OCI-LY1 (cell line): ENCODE results near the gene CAMKK1.
A peak's percentile ranks its signal among the peaks of the same experiment; 100 is the strongest.

Experiments
- H2AFZ ChIP-seq: fragments of 200-600 bp; sonication (generic), shearing (Covaris generic); 2 replicates; pipeline ENCODE4 v1.6.0; 2014; ENCODE audit warnings: antibody characterized with exemption, mild to moderate bottlenecking, low read length
- H3F3A ChIP-seq: fragments of 200-600 bp; sonication (generic), shearing (Covaris generic); 2 replicates; pipeline ENCODE4 v1.6.0; 2014; ENCODE audit warnings: mild to moderate bottlenecking, antibody characterized with exemption, low read length, moderate library complexity; ENCODE audit not compliant: insufficient read depth
- H3K27ac ChIP-seq: fragments of 200-600 bp; sonication (generic); 2 replicates; pipeline ENCODE4 v1.5.1; 2014; ENCODE audit warnings: low read length, mixed run types, mild to moderate bottlenecking, low read depth; ENCODE audit not compliant: poor library complexity, severe bottlenecking
- H3K27me3 ChIP-seq: fragments of 200-600 bp; sonication (generic); 2 replicates; pipeline ENCODE4 v1.6.0; 2014; ENCODE audit warnings: antibody characterized with exemption, mild to moderate bottlenecking, low read length, moderate library complexity; ENCODE audit not compliant: insufficient read depth
- H3K36me3 ChIP-seq: fragments of 200-600 bp; sonication (generic); 2 replicates; pipeline ENCODE4 v1.6.1; 2014; ENCODE audit warnings: mild to moderate bottlenecking, antibody characterized with exemption, low read length, moderate library complexity, mixed read lengths; ENCODE audit not compliant: insufficient read depth
- H3K4me1 ChIP-seq: fragments of 200-600 bp; sonication (generic); 2 replicates; pipeline ENCODE4 v1.5.1; 2014; ENCODE audit warnings: mild to moderate bottlenecking, low read length, moderate library complexity; ENCODE audit not compliant: insufficient read depth, severe bottlenecking
- H3K4me2 ChIP-seq: fragments of 200-600 bp; sonication (generic), shearing (Covaris generic); 2 replicates; pipeline ENCODE4 v1.6.1; 2014; ENCODE audit warnings: low read length
- H3K4me3 ChIP-seq: fragments of 200-600 bp; sonication (generic); 2 replicates; pipeline ENCODE4 v1.5.1; 2014; ENCODE audit warnings: low read length, low read depth, mild to moderate bottlenecking, mixed read lengths; ENCODE audit not compliant: poor library complexity, severe bottlenecking
- H3K79me2 ChIP-seq: fragments of 200-600 bp; shearing (Covaris generic); 2 replicates; pipeline ENCODE4 v1.6.1; 2016; ENCODE audit warnings: mixed run types, low read length, mixed read lengths; ENCODE audit not compliant: insufficient read depth
- H3K9ac ChIP-seq: fragments of 200-600 bp; sonication (generic), shearing (Covaris generic); 2 replicates; pipeline ENCODE4 v1.6.1; 2014; ENCODE audit warnings: mild to moderate bottlenecking, low read length, mixed read lengths
- H3K9me2 ChIP-seq: fragments of 200-600 bp; sonication (generic), shearing (Covaris generic); 2 replicates; pipeline ENCODE4 v1.6.1; 2014; ENCODE audit warnings: low read depth, mild to moderate bottlenecking, low read length, mixed read lengths
- H3K9me3 ChIP-seq: fragments of 200-600 bp; shearing (Covaris generic); 2 replicates; pipeline ENCODE4 v1.6.1; 2014; ENCODE audit warnings: low read length, mixed read lengths
- H4K20me1 ChIP-seq: fragments of 200-600 bp; sonication (generic), shearing (Covaris generic); 2 replicates; pipeline ENCODE4 v1.6.0; 2016; ENCODE audit warnings: mild to moderate bottlenecking, low read length; ENCODE audit not compliant: insufficient read depth
- EZH2 ChIP-seq: fragments of 200-600 bp; sonication (generic), shearing (Covaris generic); IDR thresholded peaks from 2 replicates; pipeline ENCODE4 v1.8.0; 2017; ENCODE audit warnings: borderline replicate concordance, mixed run types, mild to moderate bottlenecking, antibody characterized with exemption, low read length, moderate library complexity, mixed read lengths
- TF ChIP-seq, protein P1 (sequence below): fragments of 200-600 bp; sonication (generic), shearing (Covaris generic); IDR thresholded peaks from 2 replicates; pipeline ENCODE4 v1.5.1; 2017; ENCODE audit warnings: mild to moderate bottlenecking, antibody characterized with exemption, low read length, moderate library complexity, mixed read lengths

CAMKK1 gene

GRCh38 chr17:3843935-3844516 is 48.8 kb downstream of the CAMKK1 start:
- Histone ChIP-seq H3K36me3 (peaks cover 47% of the 10 kb centered on the region), H3K4me2 (no peak overlapping the region), H3K79me2 (no peaks in the 10 kb centered on the region; the same call in 1 of the 2 replicates), H4K20me1 (no peaks in the 10 kb centered on the region), H3K27me3 (no peaks in the 10 kb centered on the region; the same call in 1 of the 2 replicates), H3K27ac (no peak overlapping the region), H3K4me1 (peaks cover 20% of the 10 kb centered on the region), H3K9ac (no peak overlapping the region), H3F3A (no peaks in the 10 kb centered on the region), H3K4me3 (no peak overlapping the region), H2AFZ (no peak overlapping the region), H3K9me3 (no peaks in the 10 kb centered on the region), H3K9me2 (no peaks in the 10 kb centered on the region)
- TF ChIP-seq, protein P1, sequence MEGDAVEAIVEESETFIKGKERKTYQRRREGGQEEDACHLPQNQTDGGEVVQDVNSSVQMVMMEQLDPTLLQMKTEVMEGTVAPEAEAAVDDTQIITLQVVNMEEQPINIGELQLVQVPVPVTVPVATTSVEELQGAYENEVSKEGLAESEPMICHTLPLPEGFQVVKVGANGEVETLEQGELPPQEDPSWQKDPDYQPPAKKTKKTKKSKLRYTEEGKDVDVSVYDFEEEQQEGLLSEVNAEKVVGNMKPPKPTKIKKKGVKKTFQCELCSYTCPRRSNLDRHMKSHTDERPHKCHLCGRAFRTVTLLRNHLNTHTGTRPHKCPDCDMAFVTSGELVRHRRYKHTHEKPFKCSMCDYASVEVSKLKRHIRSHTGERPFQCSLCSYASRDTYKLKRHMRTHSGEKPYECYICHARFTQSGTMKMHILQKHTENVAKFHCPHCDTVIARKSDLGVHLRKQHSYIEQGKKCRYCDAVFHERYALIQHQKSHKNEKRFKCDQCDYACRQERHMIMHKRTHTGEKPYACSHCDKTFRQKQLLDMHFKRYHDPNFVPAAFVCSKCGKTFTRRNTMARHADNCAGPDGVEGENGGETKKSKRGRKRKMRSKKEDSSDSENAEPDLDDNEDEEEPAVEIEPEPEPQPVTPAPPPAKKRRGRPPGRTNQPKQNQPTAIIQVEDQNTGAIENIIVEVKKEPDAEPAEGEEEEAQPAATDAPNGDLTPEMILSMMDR = peak; percentile 87
- TF ChIP-seq EZH2 = no peak

DNA sequence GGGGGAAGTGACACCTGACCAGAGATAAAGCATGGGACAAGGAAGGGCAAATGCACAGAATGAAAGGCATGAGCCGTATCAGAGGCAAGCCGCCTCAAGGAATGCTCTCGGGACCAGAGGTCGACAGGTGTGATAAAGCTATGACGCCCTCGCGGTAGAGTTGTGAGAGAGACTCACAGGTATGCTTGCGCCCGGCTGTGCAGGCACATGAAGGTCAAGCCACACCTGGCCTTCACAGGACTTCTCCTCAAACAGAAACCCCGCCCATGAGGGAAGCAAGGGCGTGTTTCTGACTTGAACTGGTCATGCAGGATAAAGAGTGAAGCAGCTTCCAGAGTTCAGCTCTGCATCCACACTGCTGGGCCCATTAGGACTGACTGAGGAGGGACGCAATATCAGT is 54.6 kb downstream of the CAMKK1 start:
- H3K79me2 ChIP-seq = no peaks in the 10 kb centered on the region
- no peak overlapping the region for H3K27ac ChIP-seq
- no peak for TF ChIP-seq EZH2
- TF ChIP-seq, protein P1 = no peak
- H3K4me2 ChIP-seq = no peak overlapping the region
- 0 out of 2 replicates have a peak, but pooled peaks cover 3% of the 10 kb centered on the region for H4K20me1 ChIP-seq
- H3K36me3 ChIP-seq = peaks cover 83% of the 10 kb centered on the region
- no peak overlapping the region for H3K9ac ChIP-seq
- peaks cover 6% of the 10 kb centered on the region for H3K4me1 ChIP-seq
- no peak overlapping the region for H2AFZ ChIP-seq
- H3F3A ChIP-seq = no peaks in the 10 kb centered on the region
- H3K9me2 ChIP-seq = no peaks in the 10 kb centered on the region
- no peaks in the 10 kb centered on the region for H3K27me3 ChIP-seq
- no peaks in the 10 kb centered on the region for H3K9me3 ChIP-seq
- H3K4me3 ChIP-seq = no peak overlapping the region

DNA sequence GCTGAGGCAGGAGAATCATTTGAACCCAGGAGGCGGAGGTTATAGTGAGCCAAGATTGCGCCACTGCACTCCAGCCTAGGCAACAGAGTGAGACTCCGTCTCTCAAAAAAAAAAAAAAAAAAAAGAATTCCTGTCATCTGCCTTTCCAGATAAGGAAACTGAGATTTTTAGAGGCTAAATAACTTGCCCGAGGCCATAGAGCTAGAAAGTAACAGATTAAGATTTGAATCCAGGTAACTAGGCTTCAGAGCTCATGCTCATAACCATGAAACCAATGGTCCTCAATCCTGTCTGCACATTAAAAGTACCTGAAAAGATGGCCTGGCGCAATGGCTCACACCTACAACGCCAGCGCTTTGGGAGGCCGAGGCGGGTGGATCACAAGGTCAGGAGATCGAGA is 56.3 kb downstream of the CAMKK1 start:
- H3K4me2 ChIP-seq = no peak overlapping the region
- 0 out of 2 replicates have a peak, but pooled peaks cover 3% of the 10 kb centered on the region for H4K20me1 ChIP-seq
- peaks cover 69% of the 10 kb centered on the region for H3K36me3 ChIP-seq
- no peaks in the 10 kb centered on the region for H3K9me2 ChIP-seq
- H3K9me3 ChIP-seq = no peaks in the 10 kb centered on the region
- no peaks in the 10 kb centered on the region for H3K27me3 ChIP-seq
- TF ChIP-seq EZH2 = no peak
- TF ChIP-seq, protein P1 = no peak
- no peak overlapping the region for H3K9ac ChIP-seq
- no peaks in the 10 kb centered on the region for H3F3A ChIP-seq
- H3K4me3 ChIP-seq = no peak overlapping the region
- no peaks in the 10 kb centered on the region for H3K4me1 ChIP-seq
- H3K27ac ChIP-seq = no peak overlapping the region
- H2AFZ ChIP-seq = no peak overlapping the region
- H3K79me2 ChIP-seq = no peaks in the 10 kb centered on the region
